HCT116 (cell line): Measurements from ENCODE around the gene COL12A1.

Source experiments
- ATF3 ChIP-seq: IDR thresholded peaks from 2 replicates; pipeline ENCODE4 v1.6.1; 2012
- CTCF ChIP-seq, 3 experiments: fragments of 200-600 bp in 1 of 3; sonication (generic) in 1 of 3; IDR thresholded peaks in 2 of 3; conservative IDR thresholded peaks in 1 of 3; 2 replicates each; pipeline ENCODE4 v1.5.1; 2012 to 2017; ENCODE audit warnings: low read depth in 2 of 3, low read length in 2 of 3, antibody characterized with exemption in 1 of 3, borderline replicate concordance in 1 of 3, control low read depth in 1 of 3, mild to moderate bottlenecking in 1 of 3, mixed read lengths in 1 of 3, mixed run types in 1 of 3, moderate library complexity in 1 of 3; ENCODE audit not compliant: insufficient read depth in 1 of 3
- EZH2 ChIP-seq: fragments of 200-600 bp; sonication (generic); IDR thresholded peaks from 2 replicates; pipeline ENCODE4 v1.6.1; 2017; ENCODE audit warnings: antibody characterized with exemption, mixed run types
- POLR2A ChIP-seq: IDR thresholded peaks from 2 replicates; pipeline ENCODE4 v1.7.0; 2011; ENCODE audit warnings: borderline replicate concordance; ENCODE audit not compliant: insufficient read depth, insufficient read length; ENCODE audit errors: extremely low read depth
- TF ChIP-seq, protein P1 (sequence below): IDR thresholded peaks from 2 replicates; pipeline ENCODE4 v1.6.1; 2012; ENCODE audit warnings: low read depth

GRCh38 chr6:75233092-75233615 is 27.3 kb upstream of the COL12A1 start:
- no peak for TF ChIP-seq CTCF (IDR thresholded peaks at IDR 0.05 in 2 of 3, conservative IDR thresholded peaks at IDR 0.05 in 1 of 3; ENCODE audit: borderline replicate concordance in 1 of 3, insufficient read depth in 1 of 3, low read depth in 2 of 3, low read length in 2 of 3)
- TF ChIP-seq, protein P1, sequence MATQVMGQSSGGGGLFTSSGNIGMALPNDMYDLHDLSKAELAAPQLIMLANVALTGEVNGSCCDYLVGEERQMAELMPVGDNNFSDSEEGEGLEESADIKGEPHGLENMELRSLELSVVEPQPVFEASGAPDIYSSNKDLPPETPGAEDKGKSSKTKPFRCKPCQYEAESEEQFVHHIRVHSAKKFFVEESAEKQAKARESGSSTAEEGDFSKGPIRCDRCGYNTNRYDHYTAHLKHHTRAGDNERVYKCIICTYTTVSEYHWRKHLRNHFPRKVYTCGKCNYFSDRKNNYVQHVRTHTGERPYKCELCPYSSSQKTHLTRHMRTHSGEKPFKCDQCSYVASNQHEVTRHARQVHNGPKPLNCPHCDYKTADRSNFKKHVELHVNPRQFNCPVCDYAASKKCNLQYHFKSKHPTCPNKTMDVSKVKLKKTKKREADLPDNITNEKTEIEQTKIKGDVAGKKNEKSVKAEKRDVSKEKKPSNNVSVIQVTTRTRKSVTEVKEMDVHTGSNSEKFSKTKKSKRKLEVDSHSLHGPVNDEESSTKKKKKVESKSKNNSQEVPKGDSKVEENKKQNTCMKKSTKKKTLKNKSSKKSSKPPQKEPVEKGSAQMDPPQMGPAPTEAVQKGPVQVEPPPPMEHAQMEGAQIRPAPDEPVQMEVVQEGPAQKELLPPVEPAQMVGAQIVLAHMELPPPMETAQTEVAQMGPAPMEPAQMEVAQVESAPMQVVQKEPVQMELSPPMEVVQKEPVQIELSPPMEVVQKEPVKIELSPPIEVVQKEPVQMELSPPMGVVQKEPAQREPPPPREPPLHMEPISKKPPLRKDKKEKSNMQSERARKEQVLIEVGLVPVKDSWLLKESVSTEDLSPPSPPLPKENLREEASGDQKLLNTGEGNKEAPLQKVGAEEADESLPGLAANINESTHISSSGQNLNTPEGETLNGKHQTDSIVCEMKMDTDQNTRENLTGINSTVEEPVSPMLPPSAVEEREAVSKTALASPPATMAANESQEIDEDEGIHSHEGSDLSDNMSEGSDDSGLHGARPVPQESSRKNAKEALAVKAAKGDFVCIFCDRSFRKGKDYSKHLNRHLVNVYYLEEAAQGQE, result no peak
- no peak for TF ChIP-seq EZH2
- TF ChIP-seq POLR2A, result no peak
- TF ChIP-seq ATF3, result no peak
